ENCODE measurements around the gene GPC5.
"Not testable (repeated sequence)": the region's sequence is repeated elsewhere in the genome, so short reads cannot be mapped to it uniquely, and the experiment has no call there.

GPC5 gene

DNA sequence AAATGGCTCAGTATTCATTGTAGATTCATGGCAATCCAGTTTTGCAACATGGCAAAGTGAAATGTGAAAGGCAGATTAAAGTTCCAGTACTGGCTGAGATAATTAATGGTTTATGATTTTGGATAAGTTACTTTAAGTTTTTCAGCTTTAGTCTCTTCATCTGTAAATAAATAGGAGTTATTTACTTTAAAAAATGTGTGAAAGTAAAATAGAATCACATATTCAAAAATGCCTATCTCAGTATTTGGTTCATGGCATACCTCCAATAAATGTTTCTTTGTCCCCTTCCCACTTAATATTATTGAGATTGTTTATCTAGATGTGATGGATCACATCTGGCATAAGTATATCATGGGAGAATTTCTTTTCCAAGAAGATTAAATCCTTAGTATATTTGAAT lies 426.0 kb downstream of the GPC5 start:
- H3K27me3 Mint-ChIP-seq = no peaks in the 10 kb centered on the region
- ATAC-seq = no peak
- H3K27ac Mint-ChIP-seq = no peak overlapping the region
- H3K36me3 Mint-ChIP-seq = no peaks in the 10 kb centered on the region
- no peak overlapping the region for H3K4me3 Mint-ChIP-seq
- peaks cover 5% of the 10 kb centered on the region for H3K9me3 Mint-ChIP-seq
- H3K4me1 Mint-ChIP-seq = no peaks in the 10 kb centered on the region

GRCh38 chr13:91825516-91825915 lies 427.1 kb downstream of the GPC5 start:
- no peak overlapping the region for H3K27ac Mint-ChIP-seq
- ATAC-seq = no peak
- peaks cover 5% of the 10 kb centered on the region for H3K9me3 Mint-ChIP-seq
- H3K36me3 Mint-ChIP-seq = no peaks in the 10 kb centered on the region
- no peaks in the 10 kb centered on the region for H3K4me1 Mint-ChIP-seq
- H3K4me3 Mint-ChIP-seq = no peak overlapping the region
- H3K27me3 Mint-ChIP-seq = no peaks in the 10 kb centered on the region

DNA sequence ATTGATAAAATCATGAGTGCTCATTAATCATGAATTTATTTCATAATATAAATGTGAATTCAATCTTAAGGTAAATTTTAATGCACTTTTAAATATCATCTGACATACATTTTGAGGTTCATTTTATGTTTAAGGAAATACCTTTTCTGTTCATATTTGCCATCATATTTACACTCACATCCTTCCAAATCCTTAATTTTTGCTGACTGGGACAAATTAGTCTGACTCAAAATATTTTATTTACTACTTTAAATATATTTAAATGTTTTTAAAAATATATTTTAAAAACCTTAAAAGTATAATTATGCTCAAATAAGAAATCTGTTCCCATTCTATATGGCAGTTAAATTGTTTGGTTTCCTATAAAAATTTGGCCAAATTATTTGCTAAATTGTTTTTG lies 438.1 kb downstream of the GPC5 start:
- H3K4me1 Mint-ChIP-seq = no peaks in the 10 kb centered on the region
- H3K36me3 Mint-ChIP-seq = no peaks in the 10 kb centered on the region
- H3K27ac Mint-ChIP-seq = no peak overlapping the region
- H3K4me3 Mint-ChIP-seq = no peak overlapping the region
- H3K27me3 Mint-ChIP-seq = no peaks in the 10 kb centered on the region
- peaks cover 7% of the 10 kb centered on the region for H3K9me3 Mint-ChIP-seq
- no peak for ATAC-seq

DNA sequence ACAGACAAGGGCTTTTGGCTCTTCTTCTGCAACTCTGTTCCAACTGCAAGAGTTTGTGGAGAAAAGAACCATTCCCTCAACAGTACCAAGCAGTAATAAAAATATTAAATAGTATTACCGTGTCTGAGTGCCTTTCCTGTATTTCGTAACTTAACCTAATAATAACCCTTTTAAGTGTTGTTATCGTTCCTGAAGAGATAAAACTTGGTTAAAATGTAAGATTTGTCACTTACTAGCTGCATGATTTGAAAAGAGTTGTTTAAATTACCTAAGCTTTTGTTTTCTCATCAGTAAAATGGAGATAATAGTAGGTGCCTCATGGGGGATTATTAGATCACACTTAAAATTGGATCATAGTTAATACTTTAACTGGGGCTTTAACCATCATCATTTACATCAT lies 447.2 kb downstream of the GPC5 start:
- Mint-ChIP-seq H3K36me3 (no peaks in the 10 kb centered on the region), H3K4me1 (no peaks in the 10 kb centered on the region), H3K9me3 (peaks cover 6% of the 10 kb centered on the region), H3K27me3 (no peaks in the 10 kb centered on the region), H3K4me3 (no peak overlapping the region), H3K27ac (no peak overlapping the region)
- no peak for ATAC-seq

GRCh38 chr13:91863699-91864098 lies 465.3 kb downstream of the GPC5 start:
- Mint-ChIP-seq H3K4me1 (no peaks in the 10 kb centered on the region), H3K36me3 (no peaks in the 10 kb centered on the region), H3K9me3 (peaks cover 5% of the 10 kb centered on the region), H3K4me3 (no peak overlapping the region), H3K27me3 (no peaks in the 10 kb centered on the region), H3K27ac (no peak overlapping the region)
- no peak for ATAC-seq

DNA sequence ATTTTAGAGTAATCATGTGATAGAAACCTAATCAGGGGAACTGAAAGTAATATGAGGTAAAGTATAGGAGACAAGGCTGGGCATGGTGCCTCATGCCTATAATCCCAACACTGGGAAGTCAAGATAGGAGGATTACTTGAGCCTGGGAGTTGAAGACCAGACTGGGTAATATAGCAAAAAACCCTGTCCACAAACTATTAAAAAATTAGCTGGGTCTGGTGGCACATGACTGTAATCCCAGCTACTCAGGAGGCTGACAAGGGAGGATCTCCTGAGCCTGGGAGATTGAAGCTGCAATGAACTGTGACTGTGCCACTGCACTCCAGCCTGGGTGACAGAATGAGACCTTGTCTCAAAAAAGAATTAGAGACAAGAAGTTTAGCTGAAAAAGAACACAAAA lies 469.9 kb downstream of the GPC5 start:
- H3K4me3 Mint-ChIP-seq = no peak overlapping the region
- no peak overlapping the region for H3K27ac Mint-ChIP-seq
- ATAC-seq = no peak
- no peaks in the 10 kb centered on the region for H3K27me3 Mint-ChIP-seq
- no peaks in the 10 kb centered on the region for H3K9me3 Mint-ChIP-seq
- no peaks in the 10 kb centered on the region for H3K4me1 Mint-ChIP-seq
- no peaks in the 10 kb centered on the region for H3K36me3 Mint-ChIP-seq

GRCh38 chr13:91878491-91878890 lies 480.1 kb downstream of the GPC5 start:
- H3K36me3 Mint-ChIP-seq = no peaks in the 10 kb centered on the region
- no peak overlapping the region for H3K4me3 Mint-ChIP-seq
- H3K9me3 Mint-ChIP-seq = peaks cover 3% of the 10 kb centered on the region
- H3K4me1 Mint-ChIP-seq = no peaks in the 10 kb centered on the region
- no peak for ATAC-seq
- H3K27ac Mint-ChIP-seq = no peak overlapping the region
- no peaks in the 10 kb centered on the region for H3K27me3 Mint-ChIP-seq

- Mint-ChIP-seq H3K36me3 (no peaks in the 10 kb centered on the region), H3K27ac (no peak overlapping the region), H3K27me3 (no peaks in the 10 kb centered on the region), H3K4me1 (no peaks in the 10 kb centered on the region), H3K4me3 (no peak overlapping the region), H3K9me3 (peaks cover 3% of the 10 kb centered on the region)
- no peak for ATAC-seq
Observed at GRCh38 chr13:91879360-91879759, 480.9 kb downstream of the GPC5 start.

- no peaks in the 10 kb centered on the region for H3K36me3 Mint-ChIP-seq
- no peak overlapping the region for H3K4me3 Mint-ChIP-seq
- no peaks in the 10 kb centered on the region for H3K4me1 Mint-ChIP-seq
- ATAC-seq = no peak
- H3K9me3 Mint-ChIP-seq = peaks cover 3% of the 10 kb centered on the region
- H3K27ac Mint-ChIP-seq = no peak overlapping the region
- H3K27me3 Mint-ChIP-seq = no peaks in the 10 kb centered on the region
Observed at GRCh38 chr13:91882918-91883317, 484.5 kb downstream of the GPC5 start.

GRCh38 chr13:91889641-91890040 lies 491.2 kb downstream of the GPC5 start:
- no peaks in the 10 kb centered on the region for H3K4me1 Mint-ChIP-seq
- H3K27me3 Mint-ChIP-seq = no peaks in the 10 kb centered on the region
- H3K36me3 Mint-ChIP-seq = no peaks in the 10 kb centered on the region

GRCh38 chr13:91891141-91891540 lies 492.7 kb downstream of the GPC5 start:
- Mint-ChIP-seq H3K4me3 (no peak overlapping the region), H3K9me3 (peaks cover 7% of the 10 kb centered on the region), H3K27ac (no peak overlapping the region), H3K36me3 (no peaks in the 10 kb centered on the region), H3K4me1 (no peaks in the 10 kb centered on the region), H3K27me3 (no peaks in the 10 kb centered on the region)
- no peak for ATAC-seq

More at GRCh38 chr13:91889641-91890040, 491.2 kb downstream of the GPC5 start:
- ATAC-seq = no peak
- no peak overlapping the region for H3K27ac Mint-ChIP-seq
- peaks cover 7% of the 10 kb centered on the region for H3K9me3 Mint-ChIP-seq
- H3K4me3 Mint-ChIP-seq = no peak overlapping the region

GRCh38 chr13:91893040-91893439 lies 494.6 kb downstream of the GPC5 start:
- Mint-ChIP-seq H3K27ac (no peak overlapping the region), H3K27me3 (no peaks in the 10 kb centered on the region), H3K4me1 (no peaks in the 10 kb centered on the region), H3K9me3 (peaks cover 4% of the 10 kb centered on the region), H3K36me3 (no peaks in the 10 kb centered on the region), H3K4me3 (no peak overlapping the region)
- no peak for ATAC-seq

- Mint-ChIP-seq H3K4me1 (no peaks in the 10 kb centered on the region), H3K27me3 (no peaks in the 10 kb centered on the region), H3K27ac (no peak overlapping the region), H3K9me3 (no peaks in the 10 kb centered on the region), H3K36me3 (no peaks in the 10 kb centered on the region), H3K4me3 (no peak overlapping the region)
- no peak for ATAC-seq
Observed at GRCh38 chr13:91894316-91894715, 495.9 kb downstream of the GPC5 start.

- H3K4me3 Mint-ChIP-seq = no peak overlapping the region
- no peaks in the 10 kb centered on the region for H3K9me3 Mint-ChIP-seq
- no peaks in the 10 kb centered on the region for H3K36me3 Mint-ChIP-seq
- no peak overlapping the region for H3K27ac Mint-ChIP-seq
- no peaks in the 10 kb centered on the region for H3K4me1 Mint-ChIP-seq
- ATAC-seq = no peak
- H3K27me3 Mint-ChIP-seq = no peaks in the 10 kb centered on the region
Observed at GRCh38 chr13:91896547-91896946, 498.1 kb downstream of the GPC5 start.

- H3K9me3 Mint-ChIP-seq, H3K36me3 Mint-ChIP-seq, H3K27ac Mint-ChIP-seq, H3K4me3 Mint-ChIP-seq, H3K27me3 Mint-ChIP-seq, H3K4me1 Mint-ChIP-seq, ATAC-seq: not testable (repeated sequence)
Observed at GRCh38 chr13:91898986-91899385, 500.6 kb downstream of the GPC5 start.

- no peak for ATAC-seq
- H3K27ac Mint-ChIP-seq = no peak overlapping the region
- no peaks in the 10 kb centered on the region for H3K36me3 Mint-ChIP-seq
- H3K9me3 Mint-ChIP-seq = peaks cover 3% of the 10 kb centered on the region
- no peaks in the 10 kb centered on the region for H3K4me1 Mint-ChIP-seq
- H3K4me3 Mint-ChIP-seq = no peak overlapping the region
- H3K27me3 Mint-ChIP-seq = no peaks in the 10 kb centered on the region
Observed at GRCh38 chr13:91902291-91902690, 503.9 kb downstream of the GPC5 start.

GRCh38 chr13:91904005-91904404 lies 505.6 kb downstream of the GPC5 start:
- Mint-ChIP-seq H3K27me3 (no peaks in the 10 kb centered on the region), H3K36me3 (no peaks in the 10 kb centered on the region), H3K4me3 (no peak overlapping the region), H3K4me1 (no peaks in the 10 kb centered on the region), H3K27ac (no peak overlapping the region), H3K9me3 (peaks cover 3% of the 10 kb centered on the region)
- ATAC-seq = no peak
